ENCODE data around the gene PRDM5.

- TF ChIP-seq CTCF (conservative IDR thresholded peaks at IDR 0.05) (no peak), EZH2 (IDR thresholded peaks at IDR 0.05; ENCODE audit: low read depth) (no peak)
Observed at GRCh38 chr4:120897981-120898719, 24.4 kb downstream of the PRDM5 start.
